ENCODE results near the gene ASB4.

The ASB4 gene

DNA sequence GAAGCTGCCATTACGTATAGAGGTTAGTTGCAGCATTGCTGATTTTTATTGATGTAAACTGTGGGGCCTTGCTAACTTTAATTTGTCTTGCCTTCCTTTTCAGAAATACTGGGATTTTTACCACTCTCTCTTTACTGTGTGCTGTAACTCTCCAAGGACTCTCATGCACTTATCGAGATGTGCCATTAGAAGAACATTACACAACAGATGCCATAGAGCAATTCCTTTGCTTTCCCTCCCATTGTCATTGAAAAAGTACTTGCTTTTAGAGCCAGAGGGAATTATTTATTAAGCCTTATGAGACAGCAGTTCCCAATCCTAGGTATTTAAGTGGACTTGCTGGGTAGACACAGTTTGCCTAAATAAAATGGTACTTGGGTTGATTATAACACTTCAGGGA lies 51.7 kb downstream of the ASB4 start:
- no peaks in the 10 kb centered on the region for H3K27me3 ChIP-seq (ENCODE audit: control insufficient read depth in 2 of 2, insufficient read depth in 2 of 2, low read length in 2 of 2)
- no peak overlapping the region for H3K4me3 ChIP-seq (ENCODE audit: low read length in 2 of 2)
- H3K27ac ChIP-seq (ENCODE audit: low read depth in 2 of 2, low read length in 2 of 2), result no peak overlapping the region
- H3K9me3 ChIP-seq (ENCODE audit: control insufficient read depth in 2 of 2, low read length in 2 of 2), result no peaks in the 10 kb centered on the region
- no peaks in the 10 kb centered on the region for H3K4me1 ChIP-seq (ENCODE audit: control insufficient read depth in 2 of 2, insufficient read depth in 2 of 2, low read length in 2 of 2)
- H3K36me3 ChIP-seq (ENCODE audit: control insufficient read depth in 2 of 2, insufficient read depth in 2 of 2, low read length in 2 of 2), result no peaks in the 10 kb centered on the region
- no peak overlapping the region for H3K9ac ChIP-seq (ENCODE audit: low read depth in 1 of 2, low read length in 2 of 2)

DNA sequence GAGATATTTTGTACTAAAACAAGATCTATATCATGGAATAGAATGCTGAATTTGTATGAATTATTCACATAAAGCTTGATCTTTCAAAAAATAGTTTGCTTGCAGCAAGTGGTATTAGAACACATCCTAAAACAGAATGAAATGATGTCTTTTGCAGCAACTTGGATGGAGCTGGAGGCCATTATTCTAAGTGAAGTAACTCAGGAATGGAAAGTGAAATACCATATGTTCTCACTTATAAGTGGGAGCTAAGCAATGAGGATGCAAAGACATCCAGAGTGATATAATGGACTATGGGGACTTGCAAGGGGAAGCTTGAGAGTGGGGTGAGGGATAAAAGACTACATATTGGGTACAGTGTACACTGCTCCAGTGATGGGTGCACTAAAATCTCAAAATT lies 53.7 kb downstream of the ASB4 start:
- no peak overlapping the region for H3K4me3 ChIP-seq (ENCODE audit: low read length in 2 of 2)
- no peaks in the 10 kb centered on the region for H3K36me3 ChIP-seq (ENCODE audit: control insufficient read depth in 2 of 2, insufficient read depth in 2 of 2, low read length in 2 of 2)
- H3K9me3 ChIP-seq (ENCODE audit: control insufficient read depth in 2 of 2, low read length in 2 of 2), result no peaks in the 10 kb centered on the region
- no peak overlapping the region for H3K9ac ChIP-seq (ENCODE audit: low read depth in 1 of 2, low read length in 2 of 2)
- H3K4me1 ChIP-seq (ENCODE audit: control insufficient read depth in 2 of 2, insufficient read depth in 2 of 2, low read length in 2 of 2), result no peaks in the 10 kb centered on the region
- H3K27ac ChIP-seq (ENCODE audit: low read depth in 2 of 2, low read length in 2 of 2), result no peak overlapping the region
- no peaks in the 10 kb centered on the region for H3K27me3 ChIP-seq (ENCODE audit: control insufficient read depth in 2 of 2, insufficient read depth in 2 of 2, low read length in 2 of 2)

GRCh38 chr7:95540366-95540765 lies 54.6 kb downstream of the ASB4 start:
- Histone ChIP-seq H3K4me3 (ENCODE audit: low read length in 2 of 2) (no peak overlapping the region), H3K9me3 (ENCODE audit: control insufficient read depth in 2 of 2, low read length in 2 of 2) (no peaks in the 10 kb centered on the region), H3K27ac (ENCODE audit: low read depth in 2 of 2, low read length in 2 of 2) (no peak overlapping the region), H3K36me3 (ENCODE audit: control insufficient read depth in 2 of 2, insufficient read depth in 2 of 2, low read length in 2 of 2) (no peaks in the 10 kb centered on the region), H3K27me3 (ENCODE audit: control insufficient read depth in 2 of 2, insufficient read depth in 2 of 2, low read length in 2 of 2) (no peaks in the 10 kb centered on the region), H3K9ac (ENCODE audit: low read depth in 1 of 2, low read length in 2 of 2) (no peak overlapping the region), H3K4me1 (ENCODE audit: control insufficient read depth in 2 of 2, insufficient read depth in 2 of 2, low read length in 2 of 2) (peaks cover 0 to 3% of the 10 kb centered on the region in 2 donors)

DNA sequence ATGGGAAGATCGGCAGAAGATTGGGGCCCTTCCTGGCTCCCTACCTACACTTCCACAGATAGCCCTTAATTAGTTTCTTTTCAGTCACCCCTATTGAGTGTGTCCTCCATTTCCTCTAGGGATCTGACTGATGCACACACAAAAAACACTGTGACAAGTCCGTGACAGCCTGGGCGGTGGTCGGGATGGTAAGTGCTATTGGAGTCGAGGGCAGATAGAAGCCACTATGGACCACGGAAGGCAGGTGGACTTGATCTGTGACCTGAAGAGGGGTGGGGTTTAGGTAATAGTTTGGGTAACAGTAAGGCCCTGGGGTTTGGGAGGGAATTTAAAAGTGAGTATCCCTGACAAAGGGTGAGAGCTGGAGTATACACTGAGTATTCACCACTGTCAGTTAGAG lies 57.6 kb downstream of the ASB4 start:
- Histone ChIP-seq H3K9me3 (ENCODE audit: control insufficient read depth in 2 of 2, low read length in 2 of 2) (no peaks in the 10 kb centered on the region), H3K27ac (ENCODE audit: low read depth in 2 of 2, low read length in 2 of 2) (no peak overlapping the region), H3K36me3 (ENCODE audit: control insufficient read depth in 2 of 2, insufficient read depth in 2 of 2, low read length in 2 of 2) (no peaks in the 10 kb centered on the region), H3K9ac (ENCODE audit: low read depth in 1 of 2, low read length in 2 of 2) (no peak overlapping the region), H3K4me3 (ENCODE audit: low read length in 2 of 2) (no peak overlapping the region), H3K27me3 (ENCODE audit: control insufficient read depth in 2 of 2, insufficient read depth in 2 of 2, low read length in 2 of 2) (no peaks in the 10 kb centered on the region), H3K4me1 (ENCODE audit: control insufficient read depth in 2 of 2, insufficient read depth in 2 of 2, low read length in 2 of 2) (peaks cover 3 to 6% of the 10 kb centered on the region in 2 donors)

GRCh38 chr7:95544171-95544570 lies 58.4 kb downstream of the ASB4 start:
- Histone ChIP-seq H3K27ac (ENCODE audit: low read depth in 2 of 2, low read length in 2 of 2) (no peak overlapping the region), H3K36me3 (ENCODE audit: control insufficient read depth in 2 of 2, insufficient read depth in 2 of 2, low read length in 2 of 2) (no peaks in the 10 kb centered on the region), H3K27me3 (ENCODE audit: control insufficient read depth in 2 of 2, insufficient read depth in 2 of 2, low read length in 2 of 2) (no peaks in the 10 kb centered on the region), H3K9me3 (ENCODE audit: control insufficient read depth in 2 of 2, low read length in 2 of 2) (no peaks in the 10 kb centered on the region), H3K9ac (ENCODE audit: low read depth in 1 of 2, low read length in 2 of 2) (no peak overlapping the region), H3K4me1 (ENCODE audit: control insufficient read depth in 2 of 2, insufficient read depth in 2 of 2, low read length in 2 of 2) (peaks cover 3 to 6% of the 10 kb centered on the region in 2 donors), H3K4me3 (ENCODE audit: low read length in 2 of 2) (no peak overlapping the region)

DNA sequence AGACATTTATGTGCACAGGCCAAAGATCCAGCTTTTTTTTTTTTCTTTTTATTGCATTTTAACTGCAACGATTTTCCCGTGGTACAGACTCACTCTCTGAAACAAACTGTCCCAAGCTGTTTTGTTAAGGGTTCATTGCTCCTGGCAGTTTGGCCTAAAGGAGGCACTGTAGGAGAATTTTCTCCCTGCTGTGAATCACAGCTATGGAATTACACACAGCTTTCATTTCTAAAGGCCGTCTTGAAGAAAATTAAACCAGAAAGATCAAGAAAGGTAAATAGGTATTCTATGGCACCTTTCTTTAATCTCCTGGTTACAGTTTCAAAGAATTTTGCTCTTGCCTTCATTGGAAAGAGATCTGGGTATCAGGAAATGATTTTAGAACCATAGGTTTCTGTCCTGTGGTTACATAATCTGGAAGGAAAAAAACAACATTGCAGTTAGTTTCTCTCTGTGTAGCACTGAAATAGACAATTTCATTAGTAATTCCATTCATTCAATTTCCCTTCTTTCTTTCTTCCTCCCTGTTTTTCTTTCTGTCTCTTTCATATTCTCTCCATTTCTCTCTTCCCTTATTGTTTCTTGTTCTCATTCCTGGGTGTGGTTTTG lies 59.4 kb downstream of the ASB4 start:
- Histone ChIP-seq H3K36me3 (ENCODE audit: control insufficient read depth in 2 of 2, insufficient read depth in 2 of 2, low read length in 2 of 2) (no peaks in the 10 kb centered on the region), H3K27me3 (ENCODE audit: control insufficient read depth in 2 of 2, insufficient read depth in 2 of 2, low read length in 2 of 2) (no peaks in the 10 kb centered on the region), H3K27ac (ENCODE audit: low read depth in 2 of 2, low read length in 2 of 2) (peak overlapping the region; percentile 53), H3K9ac (ENCODE audit: low read depth in 1 of 2, low read length in 2 of 2) (peak overlapping the region; percentile 53 to 65), H3K4me1 (ENCODE audit: control insufficient read depth in 2 of 2, insufficient read depth in 2 of 2, low read length in 2 of 2) (peaks cover 9 to 12% of the 10 kb centered on the region in 2 donors), H3K9me3 (ENCODE audit: control insufficient read depth in 2 of 2, low read length in 2 of 2) (no peaks in the 10 kb centered on the region), H3K4me3 (ENCODE audit: low read length in 2 of 2) (peak overlapping the region; percentile 47 to 68)

GRCh38 chr7:95545673-95546072 lies 59.9 kb downstream of the ASB4 start:
- Histone ChIP-seq H3K27me3 (ENCODE audit: control insufficient read depth in 2 of 2, insufficient read depth in 2 of 2, low read length in 2 of 2) (no peaks in the 10 kb centered on the region), H3K36me3 (ENCODE audit: control insufficient read depth in 2 of 2, insufficient read depth in 2 of 2, low read length in 2 of 2) (no peaks in the 10 kb centered on the region), H3K27ac (ENCODE audit: low read depth in 2 of 2, low read length in 2 of 2) (peak overlapping the region; percentile 53), H3K4me3 (ENCODE audit: low read length in 2 of 2) (peak overlapping the region; percentile 47 to 68), H3K9ac (ENCODE audit: low read depth in 1 of 2, low read length in 2 of 2) (peak overlapping the region in 1 of 2 donors; percentile 65), H3K9me3 (ENCODE audit: control insufficient read depth in 2 of 2, low read length in 2 of 2) (no peaks in the 10 kb centered on the region), H3K4me1 (ENCODE audit: control insufficient read depth in 2 of 2, insufficient read depth in 2 of 2, low read length in 2 of 2) (peaks cover 14 to 18% of the 10 kb centered on the region in 2 donors)

DNA sequence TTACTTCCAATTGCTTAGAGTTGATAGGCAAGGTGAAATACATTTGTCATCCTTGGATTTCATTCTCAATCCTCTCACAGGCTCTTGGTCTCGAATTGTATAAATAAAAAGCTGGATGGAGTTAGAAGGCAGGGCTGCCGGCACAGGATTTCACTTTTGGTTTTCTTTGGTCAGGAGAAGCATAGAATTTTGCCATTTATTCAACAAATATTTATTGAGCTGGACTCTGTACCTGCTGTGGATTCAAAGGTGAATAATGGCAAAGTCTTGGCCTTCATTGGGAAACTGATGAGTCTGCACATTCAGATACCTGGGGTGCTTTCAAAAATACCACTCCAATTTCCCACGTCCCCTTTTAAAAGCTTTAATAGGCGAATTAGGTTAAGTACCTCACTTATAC lies 60.9 kb downstream of the ASB4 start:
- Histone ChIP-seq H3K9ac (ENCODE audit: low read depth in 1 of 2, low read length in 2 of 2) (no peak overlapping the region), H3K4me1 (ENCODE audit: control insufficient read depth in 2 of 2, insufficient read depth in 2 of 2, low read length in 2 of 2) (peaks cover 14 to 22% of the 10 kb centered on the region in 2 donors)

GRCh38 chr7:95547361-95548348 lies 61.9 kb downstream of the ASB4 start:
- Histone ChIP-seq H3K9me3 (ENCODE audit: control insufficient read depth in 2 of 2, low read length in 2 of 2) (no peaks in the 10 kb centered on the region), H3K36me3 (ENCODE audit: control insufficient read depth in 2 of 2, insufficient read depth in 2 of 2, low read length in 2 of 2) (no peaks in the 10 kb centered on the region), H3K4me1 (ENCODE audit: control insufficient read depth in 2 of 2, insufficient read depth in 2 of 2, low read length in 2 of 2) (peaks cover 14 to 22% of the 10 kb centered on the region in 2 donors), H3K27ac (ENCODE audit: low read depth in 2 of 2, low read length in 2 of 2) (peak overlapping the region; percentile 0 to 39), H3K27me3 (ENCODE audit: control insufficient read depth in 2 of 2, insufficient read depth in 2 of 2, low read length in 2 of 2) (no peaks in the 10 kb centered on the region), H3K9ac (ENCODE audit: low read depth in 1 of 2, low read length in 2 of 2) (no peak overlapping the region), H3K4me3 (ENCODE audit: low read length in 2 of 2) (no peak overlapping the region)

More for the DNA sequence above, 60.9 kb downstream of the ASB4 start:
- Histone ChIP-seq H3K36me3 (ENCODE audit: control insufficient read depth in 2 of 2, insufficient read depth in 2 of 2, low read length in 2 of 2) (no peaks in the 10 kb centered on the region), H3K9me3 (ENCODE audit: control insufficient read depth in 2 of 2, low read length in 2 of 2) (no peaks in the 10 kb centered on the region), H3K4me3 (ENCODE audit: low read length in 2 of 2) (no peak overlapping the region), H3K27me3 (ENCODE audit: control insufficient read depth in 2 of 2, insufficient read depth in 2 of 2, low read length in 2 of 2) (no peaks in the 10 kb centered on the region), H3K27ac (ENCODE audit: low read depth in 2 of 2, low read length in 2 of 2) (peak overlapping the region; percentile 10 to 35)

DNA sequence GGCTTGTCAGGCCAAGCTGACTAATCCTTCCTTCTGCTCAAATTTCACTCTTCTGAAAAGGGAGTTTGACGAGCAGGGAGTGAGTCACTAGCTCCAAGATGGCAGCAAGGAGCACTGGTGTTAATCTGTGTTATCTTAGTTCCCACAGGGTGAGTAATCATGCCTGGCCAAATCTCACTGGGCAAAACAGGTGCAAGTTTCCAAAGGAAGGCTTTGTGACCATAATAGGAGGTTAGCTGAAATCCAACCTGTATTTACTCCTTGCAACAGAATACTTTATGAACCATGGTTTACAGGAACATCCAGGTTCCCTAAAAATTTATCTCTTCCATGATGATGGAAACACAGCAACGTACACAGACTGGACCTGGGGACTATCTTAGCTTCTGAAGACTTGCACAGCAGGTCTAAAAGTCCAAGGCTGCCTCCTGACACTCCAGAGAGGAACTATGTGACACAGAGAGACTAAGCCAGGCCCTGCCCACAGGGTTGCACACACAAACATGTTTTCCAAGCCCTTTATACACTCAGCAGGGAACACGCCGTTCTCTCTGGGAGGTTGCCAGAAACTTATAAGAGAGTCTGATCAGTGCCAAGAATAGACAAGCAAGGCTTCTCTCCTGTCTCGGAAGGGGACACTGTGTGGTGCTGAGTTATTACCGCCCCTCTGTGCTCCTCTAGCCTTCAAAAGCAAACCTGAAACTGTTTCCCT lies 64.2 kb downstream of the ASB4 start:
- H3K27me3 ChIP-seq (ENCODE audit: control insufficient read depth in 2 of 2, insufficient read depth in 2 of 2, low read length in 2 of 2), result no peaks in the 10 kb centered on the region
- peak overlapping the region; percentile 4 for H3K4me3 ChIP-seq (ENCODE audit: low read length in 2 of 2)
- H3K27ac ChIP-seq (ENCODE audit: low read depth in 2 of 2, low read length in 2 of 2), result peak overlapping the region; percentile 52 to 88
- H3K4me1 ChIP-seq (ENCODE audit: control insufficient read depth in 2 of 2, insufficient read depth in 2 of 2, low read length in 2 of 2), result peaks cover 14 to 22% of the 10 kb centered on the region in 2 donors
- H3K36me3 ChIP-seq (ENCODE audit: control insufficient read depth in 2 of 2, insufficient read depth in 2 of 2, low read length in 2 of 2), result no peaks in the 10 kb centered on the region
- H3K9ac ChIP-seq (ENCODE audit: low read depth in 1 of 2, low read length in 2 of 2), result peak overlapping the region; percentile 15 to 30
- H3K9me3 ChIP-seq (ENCODE audit: control insufficient read depth in 2 of 2, low read length in 2 of 2), result no peaks in the 10 kb centered on the region

Measured in mucosa of rectum (tissue), 2 donors.